K562 (cell line): ENCODE results near the gene CUTC. TPM values are rescaled to one million over a fixed set of nuclear protein-coding genes. Genes with fewer than 3 reads are reported as not detected.
A peak's percentile ranks its signal among the peaks of the same experiment; 100 is the strongest.

Experiments used
- ATAC-seq: fragments of 200-7000 bp; cut with Tn5 transposase; 3 replicates; pipeline ENCODE4 v1.9.1; 2020; ENCODE audit warnings: moderate library complexity
- BruUV-seq: library from RNA; stranded (reverse); fragments of 400-500 nt; replicated peaks from 2 replicates; lab custom pipeline; 2021; lab: Mats Ljungman, UMichigan
- CTCF ChIA-PET: fragments of 300-600 bp; formaldehyde crosslinking; extraction: SDS; loops from one replicate; lab custom pipeline; 2021; ENCODE audit warnings: low intra/inter-chr PET ratio; lab: Yijun Ruan, JAX
- POLR2A ChIA-PET: fragments of 300-600, 350-650 bp; sonication (Branson Sonifier 250); formaldehyde crosslinking; extraction: SDS; loops from one replicate; lab custom pipeline; 2021; ENCODE audit warnings: antibody characterized with exemption, inconsistent platforms; lab: Yijun Ruan, JAX
- DNase-seq, 4 experiments: peaks; one replicate each; pipeline versions ENCODE4 v3.0.0 to v3.0.0-alpha.2; 2011 to 2018; ENCODE audit warnings: low spot score in 3 of 4, mixed read lengths in 3 of 4; ENCODE audit errors: extremely low read depth in 1 of 4
- FAIRE-seq: peaks from 2 replicates; lab custom pipeline; 2011; peaks lifted over from hg19 to GRCh38; lab: Jason Lieb, UNC
- H2AFZ ChIP-seq: 2 replicates; pipeline ENCODE4 v1.6.0; 2011; ENCODE audit warnings: low read depth, low read length, control low read depth, inconsistent platforms
- H3K27ac ChIP-seq: fragments of 200-600 bp; 3 replicates; pipeline ENCODE4 v1.8.0; 2011; ENCODE audit warnings: low read depth, mild to moderate bottlenecking, control low read depth, inconsistent platforms, low read length, moderate library complexity, mixed read lengths; ENCODE audit errors: extremely low read depth
- H3K27me3 ChIP-seq, 2 experiments: fragments of 300-600 bp in 1 of 2; 2 replicates in 1 of 2; 3 replicates in 1 of 2; pipeline versions ENCODE4 v1.6.0 to v1.8.0; 2011; ENCODE audit warnings: inconsistent platforms in 2 of 2, low read length in 2 of 2, mild to moderate bottlenecking in 1 of 2, mixed read lengths in 1 of 2, moderate library complexity in 1 of 2; ENCODE audit not compliant: control insufficient read depth in 2 of 2, insufficient read depth in 2 of 2
- H3K36me3 ChIP-seq: fragments of 300-600 bp; 3 replicates; pipeline ENCODE4 v1.8.0; 2011; ENCODE audit warnings: mild to moderate bottlenecking, low read length, inconsistent platforms; ENCODE audit not compliant: control insufficient read depth, insufficient read depth
- H3K4me1 ChIP-seq, 2 experiments: fragments of 200-600 bp in 1 of 2; replicated peaks in 1 of 2; 2 replicates in 1 of 2; 3 replicates in 1 of 2; pipeline versions ENCODE4 v1.5.1 to v1.8.0; 2011; ENCODE audit warnings: inconsistent platforms in 2 of 2, low read length in 2 of 2, mild to moderate bottlenecking in 1 of 2, mixed read lengths in 1 of 2, moderate library complexity in 1 of 2; ENCODE audit not compliant: control insufficient read depth in 2 of 2, insufficient read depth in 2 of 2
- H3K4me2 ChIP-seq: 2 replicates; pipeline ENCODE4 v1.6.1; 2011; ENCODE audit warnings: low read length, control low read depth, inconsistent platforms, mixed read lengths; ENCODE audit not compliant: insufficient read depth
- H3K4me3 ChIP-seq: fragments of 200-600 bp; sonication (generic), shearing (Covaris generic); 2 replicates; pipeline ENCODE4 v1.5.1; 2016; ENCODE audit warnings: control low read depth, inconsistent platforms
- H3K79me2 ChIP-seq: fragments of 200-600 bp; 3 replicates; pipeline ENCODE4 v1.8.0; 2011; ENCODE audit warnings: low read length, inconsistent platforms; ENCODE audit not compliant: control insufficient read depth, insufficient read depth
- H3K9ac ChIP-seq, 2 experiments: 2 replicates each; pipeline versions ENCODE4 v1.6.0 to v1.6.1; 2011; ENCODE audit warnings: low read depth in 2 of 2, low read length in 2 of 2, control low read depth in 1 of 2, inconsistent platforms in 1 of 2, mild to moderate bottlenecking in 1 of 2, mixed read lengths in 1 of 2; ENCODE audit not compliant: insufficient read depth in 1 of 2
- H3K9me1 ChIP-seq: one replicate; pipeline ENCODE4 v1.6.0; 2011; ENCODE audit warnings: inconsistent platforms, mild to moderate bottlenecking, low read length, moderate library complexity; ENCODE audit not compliant: control insufficient read depth, insufficient read depth
- H3K9me3 ChIP-seq: replicated peaks from 2 replicates; pipeline ENCODE4 v1.5.1; 2011; ENCODE audit warnings: low read depth, low read length, inconsistent platforms; ENCODE audit not compliant: control insufficient read depth, insufficient read depth
- H4K20me1 ChIP-seq: replicated peaks from 2 replicates; pipeline ENCODE4 v1.6.1; 2011; ENCODE audit warnings: low read length, inconsistent platforms, mixed read lengths; ENCODE audit not compliant: control insufficient read depth, insufficient read depth
- C11orf30 ChIP-seq: fragments of 450-650 bp; IDR thresholded peaks from 2 replicates; pipeline ENCODE4 v1.6.1; 2016; ENCODE audit warnings: low read depth, mild to moderate bottlenecking
- ESRRA ChIP-seq: fragments of 450-650 bp; IDR thresholded peaks from 2 replicates; pipeline ENCODE4 v1.6.1; 2014; ENCODE audit warnings: low read depth, mild to moderate bottlenecking, moderate library complexity, borderline replicate concordance
- MAFF ChIP-seq: IDR thresholded peaks from 2 replicates; pipeline ENCODE4 v1.6.1; 2012; ENCODE audit warnings: low read length, improper control_type of control experiment
- MAFG ChIP-seq: fragments of 450-650 bp; conservative IDR thresholded peaks from 2 replicates; pipeline ENCODE4 v1.6.1; 2016; ENCODE audit warnings: missing genetic modification characterization, missing compliant biosample characterization
- MAFK ChIP-seq: IDR thresholded peaks from 2 replicates; pipeline ENCODE4 v1.6.1; 2011; ENCODE audit warnings: low read length, improper control_type of control experiment
- NCOA2 ChIP-seq, 2 experiments: fragments of 450-650 bp; IDR thresholded peaks; 2 replicates each; pipeline ENCODE4 v1.6.1; 2018; ENCODE audit warnings: mild to moderate bottlenecking in 2 of 2, moderate library complexity in 1 of 2; ENCODE audit not compliant: partially characterized antibody in 2 of 2
- ZBTB1 ChIP-seq: sonication (generic); formaldehyde crosslinking; IDR thresholded peaks from 2 replicates; pipeline ENCODE4 v1.8.1; 2023; ENCODE audit warnings: missing genetic modification reagents, low read depth, mild to moderate bottlenecking, borderline replicate concordance
- ZNF316 ChIP-seq: fragments of 450-650 bp; IDR thresholded peaks from 2 replicates; pipeline ENCODE4 v1.6.1; 2016
- WGBS: fragments of 100-300 bp; shearing (Covaris generic); methylation state at CpG from one replicate; pipeline ENCODE4 v1.1.6; 2016; ENCODE audit warnings: low coverage, mixed read lengths; ENCODE audit not compliant: insufficient coverage; ENCODE audit errors: missing lambda C conversion rate; 5-methylcytosine and 5-hydroxymethylcytosine counted together
- in situ Hi-C: fragments of 300-500 bp; cut with MboI; formaldehyde crosslinking; loops from 4 replicates; pipeline ENCODE4 v1.15.0; 2018; ENCODE audit warnings: inconsistent platforms, mixed read lengths
- intact Hi-C: fragments of 100-400 bp; cut with micrococcal nuclease; formaldehyde crosslinking; loops from 2 replicates; pipeline ENCODE4 v1.14.2; 2022
- polyA plus RNA-seq, 8 experiments: library from polyadenylated mRNA; depleted of rRNA in 4 of 8; stranded (reverse) in 5 of 8; unstranded in 3 of 8; fragments of >200 nt; fragmentation: Nextera tagmentation in 2 of 8; fragmentation: Illumina TruSeq in 1 of 8; extraction: Ambion mirVana in 2 of 8; extraction: Trizol in 1 of 8; gene quantifications; 2 replicates each; pipeline versions ENCODE4 v1.2.1 to v1.2.3, GENCODE V29; 2011 to 2014; ENCODE audit warnings: inconsistent platforms in 1 of 8, missing spikeins in 1 of 8
- total RNA-seq, 7 experiments: library from RNA; depleted of rRNA in 6 of 7; stranded (reverse); fragments of >200 nt in 6 of 7; fragmentation: Illumina TruSeq in 2 of 7; extraction: Trizol in 2 of 7; gene quantifications; 2 replicates each; pipeline versions ENCODE4 v1.2.1 to v1.2.3, GENCODE V29; 2011 to 2021; ENCODE audit warnings: low replicate concordance in 1 of 7

CUTC gene
- total and polyA plus RNA-seq, 9 of the 15 experiments (the other 6 are each of a cell fraction or from before 2014, with no cell fraction given) = 18.6 to 69.3 (median 32.3) TPM

DNA sequence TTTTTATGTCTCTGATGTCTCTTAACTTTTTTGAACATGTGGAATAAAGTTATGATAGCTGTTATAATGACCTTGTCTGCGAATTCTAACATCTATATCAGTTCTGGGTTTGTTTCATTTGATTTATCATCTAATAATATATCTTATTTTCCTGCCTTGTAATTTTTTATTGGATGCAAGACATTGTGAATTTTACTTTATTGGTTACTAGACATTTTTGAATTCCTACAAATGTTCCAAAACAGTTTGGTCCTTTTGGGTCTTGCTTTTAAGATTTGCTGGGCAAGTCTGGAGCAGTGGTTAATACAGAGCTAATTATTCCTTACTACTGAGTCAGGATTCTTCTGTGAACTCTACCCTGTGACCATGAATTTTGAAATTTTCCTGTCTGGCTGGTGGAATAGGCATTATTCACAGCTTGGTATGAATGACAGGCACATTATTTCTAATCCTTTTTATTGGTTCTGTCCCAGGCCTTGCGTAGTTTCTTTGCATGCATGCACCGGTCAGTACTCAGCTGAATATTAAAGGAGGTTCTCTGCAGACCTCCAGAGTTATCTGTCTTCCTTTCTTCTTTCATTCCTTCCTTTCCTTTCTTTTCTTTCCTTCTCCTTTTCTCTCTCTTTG, 9.0 kb downstream of the CUTC start:
- H3K79me2 ChIP-seq = no peaks in the 10 kb centered on the region
- H3K9ac ChIP-seq = no peak overlapping the region
- H3K9me1 ChIP-seq = no peaks in the 10 kb centered on the region
- H3K27ac ChIP-seq = no peak overlapping the region
- no peak overlapping the region for H3K4me3 ChIP-seq
- no peaks in the 10 kb centered on the region for H3K4me1 ChIP-seq
- no peak overlapping the region for H2AFZ ChIP-seq
- POLR2A ChIA-PET = no interaction called here
- intact Hi-C loops (no loop called here), in situ Hi-C loops (no loop called here)
- ATAC-seq (no peak), DNase-seq (no peak), FAIRE-seq (no peak)
- H3K4me2 ChIP-seq = no peak overlapping the region
- BruUV-seq = no TSS peak
- H3K36me3 ChIP-seq = peaks cover 88% of the 10 kb centered on the region
- no peak for TF ChIP-seq NCOA2 (IDR thresholded peaks at IDR 0.05; ENCODE audit: partially characterized antibody in 2 of 2)
- peak; percentile 62; the same call in 1 of the 2 replicates for TF ChIP-seq MAFK
- peak; percentile 61 for TF ChIP-seq MAFG
- TF ChIP-seq ZNF316 = peak; percentile 87
- TF ChIP-seq ESRRA = no peak
- TF ChIP-seq MAFF = peak; percentile 71
- TF ChIP-seq ZBTB1 = no peak
- TF ChIP-seq C11orf30 = peak; percentile 73
- 89% methylated on average over 3 of the region's 3 CpGs for WGBS
- no peaks in the 10 kb centered on the region for H4K20me1 ChIP-seq
- H3K9me3 ChIP-seq = no peaks in the 10 kb centered on the region; the same call in 1 of the 2 replicates
- no peaks in the 10 kb centered on the region for H3K27me3 ChIP-seq
- CTCF ChIA-PET = no interaction called here
